NAMALWA (cell line): ENCODE results near the gene INHA.

Source experiments
- DNase-seq: peaks from one replicate; pipeline ENCODE4 v3.0.0-alpha.2; 2015; ENCODE audit warnings: low spot score

Gene INHA

GRCh38 chr2:219572237-219573001 lies at the start of gene INHA:
INHA (plus strand) TSS chr2:219572310; CDS start chr2:219572375, 65 bp downstream.
- no peak for DNase-seq

- DNase-seq: peak; percentile 45
Measured at GRCh38 chr2:219523031-219523671, 49.0 kb upstream of the INHA start.

GRCh38 chr2:219524817-219525216 lies 47.3 kb upstream of the INHA start:
- DNase-seq: no peak

GRCh38 chr2:219525533-219526232 lies 46.4 kb upstream of the INHA start:
- no peak for DNase-seq

GRCh38 chr2:219526320-219527075 lies 45.6 kb upstream of the INHA start:
- DNase-seq: no peak

GRCh38 chr2:219527076-219527394 lies 45.1 kb upstream of the INHA start:
- no peak for DNase-seq

- no peak for DNase-seq
Measured at GRCh38 chr2:219527472-219527871, 44.6 kb upstream of the INHA start.

- peak; percentile 88 for DNase-seq
Measured at GRCh38 chr2:219530048-219530963, 41.8 kb upstream of the INHA start.

- no peak for DNase-seq
Measured at GRCh38 chr2:219531639-219532377, 40.3 kb upstream of the INHA start.

GRCh38 chr2:219532378-219532649 lies 39.8 kb upstream of the INHA start:
- DNase-seq: no peak

GRCh38 chr2:219533930-219534661 lies 38.0 kb upstream of the INHA start:
- no peak for DNase-seq

- no peak for DNase-seq
Measured at GRCh38 chr2:219536425-219536824, 35.7 kb upstream of the INHA start.

GRCh38 chr2:219536967-219537366 lies 35.1 kb upstream of the INHA start:
- DNase-seq: no peak

GRCh38 chr2:219537657-219538488 lies 34.2 kb upstream of the INHA start:
- no peak for DNase-seq

- DNase-seq: no peak
Measured at GRCh38 chr2:219538504-219538951, 33.6 kb upstream of the INHA start.

GRCh38 chr2:219538956-219539788 lies 32.9 kb upstream of the INHA start:
- no peak for DNase-seq

- no peak for DNase-seq
Measured at GRCh38 chr2:219539926-219540678, 32.0 kb upstream of the INHA start.
